Neural crest cell (in vitro differentiated cells): ENCODE measurements around the gene NOL9. TPM values are rescaled to one million over a fixed set of nuclear protein-coding genes. Genes with fewer than 3 reads are reported as not detected.
"Not testable (repeated sequence)": the region's sequence is repeated elsewhere in the genome, so short reads cannot be mapped to it uniquely, and the experiment has no call there.

Source experiments
- DNase-seq: peaks from one replicate; pipeline ENCODE4 v3.0.0; 2021; ENCODE audit warnings: low read depth, mixed read lengths, low spot score
- H3K27ac Mint-ChIP-seq: one replicate; pipeline ENCODE4 v1.8.0; 2021; ENCODE audit warnings: mild to moderate bottlenecking, mixed read lengths; ENCODE audit not compliant: unreplicated experiment
- H3K27me3 Mint-ChIP-seq: 2 replicates; pipeline ENCODE4 v1.8.0; 2021; ENCODE audit warnings: low read depth, mild to moderate bottlenecking, mixed read lengths
- H3K36me3 Mint-ChIP-seq: 2 replicates; pipeline ENCODE4 v1.8.0; 2021; ENCODE audit warnings: low read depth, mild to moderate bottlenecking, mixed read lengths
- H3K4me1 Mint-ChIP-seq: 2 replicates; pipeline ENCODE4 v1.8.0; 2021; ENCODE audit warnings: mixed read lengths
- H3K4me3 Mint-ChIP-seq: one replicate; pipeline ENCODE4 v1.8.0; 2021; ENCODE audit warnings: mild to moderate bottlenecking, mixed read lengths
- H3K9me3 Mint-ChIP-seq: 2 replicates; pipeline ENCODE4 v1.8.0; 2021; ENCODE audit warnings: mixed read lengths
- CTCF ChIP-seq: fragments of 200-600 bp; sonication (generic); conservative IDR thresholded peaks from 2 replicates; pipeline ENCODE4 v1.5.0; 2021; ENCODE audit warnings: antibody characterized with exemption, mild to moderate bottlenecking
- total RNA-seq: library from RNA; stranded (reverse); gene quantifications from 2 replicates; pipeline ENCODE4 v1.2.1, GENCODE V29; 2021

The NOL9 gene
- total RNA-seq, 1 donor from 2014 or later, result 47.2 TPM

GRCh38 chr1:6495540-6496364 lies 58.6 kb downstream of the NOL9 start:
- Mint-ChIP-seq H3K9me3 (no peaks in the 10 kb centered on the region), H3K27me3 (peaks cover 3% of the 10 kb centered on the region), H3K27ac (no peak overlapping the region), H3K36me3 (no peaks in the 10 kb centered on the region), H3K4me1 (peaks cover 20% of the 10 kb centered on the region), H3K4me3 (peak overlapping the region; percentile 88)
- TF ChIP-seq CTCF, result no peak
- no peak for DNase-seq

- no peaks in the 10 kb centered on the region for H3K36me3 Mint-ChIP-seq
- peaks cover 20% of the 10 kb centered on the region for H3K4me1 Mint-ChIP-seq
- DNase-seq, result no peak
- H3K4me3 Mint-ChIP-seq, result peak overlapping the region; percentile 64
- no peak overlapping the region for H3K27ac Mint-ChIP-seq
- no peaks in the 10 kb centered on the region for H3K9me3 Mint-ChIP-seq
- H3K27me3 Mint-ChIP-seq, result peaks cover 3% of the 10 kb centered on the region
- no peak for TF ChIP-seq CTCF
Measured at GRCh38 chr1:6495041-6495441, 59.3 kb downstream of the NOL9 start.

- peaks cover 3% of the 10 kb centered on the region for H3K27me3 Mint-ChIP-seq
- peak overlapping the region; percentile 64 for H3K4me3 Mint-ChIP-seq
- H3K9me3 Mint-ChIP-seq, result no peaks in the 10 kb centered on the region
- H3K27ac Mint-ChIP-seq, result peak overlapping the region; percentile 83
- DNase-seq, result no peak
- no peak for TF ChIP-seq CTCF
- peaks cover 20% of the 10 kb centered on the region for H3K4me1 Mint-ChIP-seq
- no peaks in the 10 kb centered on the region for H3K36me3 Mint-ChIP-seq
Measured at GRCh38 chr1:6494627-6495026, 59.7 kb downstream of the NOL9 start.

GRCh38 chr1:6493834-6494223 lies 60.5 kb downstream of the NOL9 start:
- H3K4me3 Mint-ChIP-seq, H3K27me3 Mint-ChIP-seq, H3K36me3 Mint-ChIP-seq, H3K27ac Mint-ChIP-seq, DNase-seq, H3K9me3 Mint-ChIP-seq: not testable (repeated sequence)
- peaks cover 20% of the 10 kb centered on the region for H3K4me1 Mint-ChIP-seq

- H3K27me3 Mint-ChIP-seq, result peaks cover 3% of the 10 kb centered on the region
- peak overlapping the region; percentile 88 for H3K4me3 Mint-ChIP-seq
- peaks cover 13% of the 10 kb centered on the region for H3K4me1 Mint-ChIP-seq
- no peak overlapping the region for H3K27ac Mint-ChIP-seq
- TF ChIP-seq CTCF, result no peak
- DNase-seq, result no peak
- no peaks in the 10 kb centered on the region for H3K36me3 Mint-ChIP-seq
- H3K9me3 Mint-ChIP-seq, result no peaks in the 10 kb centered on the region
Measured at GRCh38 chr1:6491966-6492365, 62.3 kb downstream of the NOL9 start.

- no peaks in the 10 kb centered on the region for H3K9me3 Mint-ChIP-seq
- H3K4me1 Mint-ChIP-seq, result peaks cover 14% of the 10 kb centered on the region
- TF ChIP-seq CTCF, result no peak
- DNase-seq, result no peak
- H3K27me3 Mint-ChIP-seq, result peaks cover 1% of the 10 kb centered on the region
- H3K4me3 Mint-ChIP-seq, result peak within 1 kb of the TSS; percentile 88
- no peak within 1 kb of the TSS for H3K27ac Mint-ChIP-seq
- no peaks in the 10 kb centered on the region for H3K36me3 Mint-ChIP-seq
Measured at GRCh38 chr1:6491480-6491962, 62.8 kb downstream of the NOL9 start, which contains the start of gene PLEKHG5. TSS of gene PLEKHG5 (minus strand) at chr1:6491667. CDS start at chr1:6477571, 14,096 bp downstream.
